Measurements from ENCODE around the gene LPIN2. TPM values are rescaled to one million over a fixed set of nuclear protein-coding genes. Genes with fewer than 3 reads are reported as not detected.
"Not testable (repeated sequence)": the region's sequence is repeated elsewhere in the genome, so short reads cannot be mapped to it uniquely, and the experiment has no call there.

Gene LPIN2
- total RNA-seq, 2 donors from 2014 or later, result 19.5 to 120 TPM

GRCh38 chr18:3025544-3025943, 12.6 kb upstream of the LPIN2 start:
- Histone ChIP-seq H3K4me1 (replicated peaks) (no peaks in the 10 kb centered on the region), H3K9me3 (no peaks in the 10 kb centered on the region), H3K27ac (no peak overlapping the region), H3K27me3 (replicated peaks; ENCODE audit: insufficient read depth) (no peaks in the 10 kb centered on the region), H3K4me3 (no peak overlapping the region), H3K36me3 (no peaks in the 10 kb centered on the region)
- no peak for DNase-seq (ENCODE audit: low spot score)
- intact Hi-C loops (cut with DNase I), result no loop called here
- WGBS, result 75% methylated on average over 2 of the region's 2 CpGs
- no peak for TF ChIP-seq POLR2A (IDR thresholded peaks at IDR 0.05)

GRCh38 chr18:3023603-3024002, 10.7 kb upstream of the LPIN2 start:
- H3K9me3 ChIP-seq; H3K4me3 ChIP-seq; intact Hi-C loops (cut with DNase I); DNase-seq (ENCODE audit: low spot score); H3K4me1 ChIP-seq (replicated peaks); H3K27ac ChIP-seq; H3K36me3 ChIP-seq; H3K27me3 ChIP-seq (replicated peaks; ENCODE audit: insufficient read depth): not testable (repeated sequence)
- WGBS, result 96% methylated on average over 3 of the region's 5 CpGs

- Histone ChIP-seq H3K36me3 (no peaks in the 10 kb centered on the region), H3K4me3 (no peak overlapping the region), H3K27me3 (replicated peaks; ENCODE audit: insufficient read depth) (no peaks in the 10 kb centered on the region), H3K27ac (no peak overlapping the region), H3K4me1 (replicated peaks) (no peaks in the 10 kb centered on the region), H3K9me3 (no peaks in the 10 kb centered on the region)
- intact Hi-C loops (cut with DNase I), result no loop called here
- TF ChIP-seq POLR2AphosphoS5 (IDR thresholded peaks at IDR 0.05) (no peak), POLR2A (IDR thresholded peaks at IDR 0.05) (no peak), CTCF (IDR thresholded peaks at IDR 0.05) (no peak)
- no peak for DNase-seq (ENCODE audit: low spot score)
- 59% methylated on average over 3 of the region's 3 CpGs for WGBS
Observed at GRCh38 chr18:3016585-3017297, 3.8 kb upstream of the LPIN2 start.

- Histone ChIP-seq H3K9me3 (no peaks in the 10 kb centered on the region), H3K36me3 (no peaks in the 10 kb centered on the region), H3K4me1 (replicated peaks) (no peaks in the 10 kb centered on the region), H3K4me3 (no peak overlapping the region), H3K27me3 (replicated peaks; ENCODE audit: insufficient read depth) (no peaks in the 10 kb centered on the region), H3K27ac (no peak overlapping the region)
- TF ChIP-seq POLR2AphosphoS5 (IDR thresholded peaks at IDR 0.05) (no peak), CTCF (IDR thresholded peaks at IDR 0.05) (no peak), POLR2A (IDR thresholded peaks at IDR 0.05) (no peak)
- 87% methylated on average over 4 of the region's 4 CpGs for WGBS
- no peak for DNase-seq (ENCODE audit: low spot score)
- intact Hi-C loops (cut with DNase I), result no loop called here
Observed at GRCh38 chr18:3015851-3016250, 2.9 kb upstream of the LPIN2 start.

- no peak for DNase-seq (ENCODE audit: low spot score)
- Histone ChIP-seq H3K27me3 (replicated peaks; ENCODE audit: insufficient read depth) (no peaks in the 10 kb centered on the region), H3K36me3 (no peaks in the 10 kb centered on the region), H3K27ac (no peak overlapping the region), H3K4me1 (replicated peaks) (no peaks in the 10 kb centered on the region), H3K4me3 (no peak overlapping the region), H3K9me3 (no peaks in the 10 kb centered on the region)
- no peak for TF ChIP-seq CTCF (IDR thresholded peaks at IDR 0.05)
- no peak for TF ChIP-seq POLR2AphosphoS5 (IDR thresholded peaks at IDR 0.05)
- TF ChIP-seq POLR2A (IDR thresholded peaks at IDR 0.05), result no peak
- WGBS, result 59% methylated on average over 4 of the region's 4 CpGs
- intact Hi-C loops (cut with DNase I), result no loop called here
Observed at GRCh38 chr18:3015204-3015592, 2.3 kb upstream of the LPIN2 start.

GRCh38 chr18:3014503-3015203, 1.7 kb upstream of the LPIN2 start:
- Histone ChIP-seq H3K4me1 (replicated peaks) (no peaks in the 10 kb centered on the region), H3K9me3 (no peaks in the 10 kb centered on the region), H3K27ac (no peak overlapping the region), H3K27me3 (replicated peaks; ENCODE audit: insufficient read depth) (no peaks in the 10 kb centered on the region), H3K36me3 (no peaks in the 10 kb centered on the region), H3K4me3 (no peak overlapping the region)
- TF ChIP-seq POLR2AphosphoS5 (IDR thresholded peaks at IDR 0.05), result no peak
- no peak for TF ChIP-seq POLR2A (IDR thresholded peaks at IDR 0.05)
- TF ChIP-seq CTCF (IDR thresholded peaks at IDR 0.05), result no peak
- intact Hi-C loops (cut with DNase I), result no loop called here
- no peak for DNase-seq (ENCODE audit: low spot score)
- WGBS, result 48% methylated on average over 7 of the region's 7 CpGs
